HL-60 (cell line): Measurements from ENCODE around the gene TMOD1.

Experiments used
- SPI1 ChIP-seq: IDR thresholded peaks from 2 replicates; pipeline ENCODE4 v1.6.1; 2012; ENCODE audit warnings: low read depth, mild to moderate bottlenecking, borderline replicate concordance
- TF ChIP-seq, protein P1 (sequence below): IDR thresholded peaks from one replicate; pipeline ENCODE4 v1.5.1; 2011; ENCODE audit warnings: low read length, control low read depth, inconsistent platforms; ENCODE audit not compliant: insufficient read depth
- TF ChIP-seq, protein P2 (sequence below): IDR thresholded peaks from 2 replicates; pipeline ENCODE4 v1.6.1; 2012; ENCODE audit warnings: low read depth; ENCODE audit not compliant: insufficient replicate concordance

DNA sequence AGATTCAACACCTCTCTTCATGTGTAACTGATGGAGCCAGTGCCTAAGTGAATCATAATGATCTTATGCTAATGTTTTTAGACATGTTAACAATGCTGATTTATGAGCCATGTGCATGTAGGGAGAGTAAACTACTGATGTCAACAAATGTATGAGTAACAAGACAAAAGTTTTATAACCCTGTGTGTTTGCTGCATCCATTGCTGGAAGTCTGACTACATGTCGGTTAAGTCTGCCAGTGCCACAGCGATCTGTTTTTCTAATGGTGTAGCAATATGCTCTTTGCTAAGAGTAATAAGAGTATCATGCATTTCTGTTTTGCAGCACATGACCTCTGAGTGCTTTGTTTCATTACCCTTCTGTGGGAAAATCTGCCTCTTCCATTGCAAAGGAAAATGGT, 26.4 kb upstream of the TMOD1 start:
- TF ChIP-seq, protein P1, sequence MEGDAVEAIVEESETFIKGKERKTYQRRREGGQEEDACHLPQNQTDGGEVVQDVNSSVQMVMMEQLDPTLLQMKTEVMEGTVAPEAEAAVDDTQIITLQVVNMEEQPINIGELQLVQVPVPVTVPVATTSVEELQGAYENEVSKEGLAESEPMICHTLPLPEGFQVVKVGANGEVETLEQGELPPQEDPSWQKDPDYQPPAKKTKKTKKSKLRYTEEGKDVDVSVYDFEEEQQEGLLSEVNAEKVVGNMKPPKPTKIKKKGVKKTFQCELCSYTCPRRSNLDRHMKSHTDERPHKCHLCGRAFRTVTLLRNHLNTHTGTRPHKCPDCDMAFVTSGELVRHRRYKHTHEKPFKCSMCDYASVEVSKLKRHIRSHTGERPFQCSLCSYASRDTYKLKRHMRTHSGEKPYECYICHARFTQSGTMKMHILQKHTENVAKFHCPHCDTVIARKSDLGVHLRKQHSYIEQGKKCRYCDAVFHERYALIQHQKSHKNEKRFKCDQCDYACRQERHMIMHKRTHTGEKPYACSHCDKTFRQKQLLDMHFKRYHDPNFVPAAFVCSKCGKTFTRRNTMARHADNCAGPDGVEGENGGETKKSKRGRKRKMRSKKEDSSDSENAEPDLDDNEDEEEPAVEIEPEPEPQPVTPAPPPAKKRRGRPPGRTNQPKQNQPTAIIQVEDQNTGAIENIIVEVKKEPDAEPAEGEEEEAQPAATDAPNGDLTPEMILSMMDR = no peak
- TF ChIP-seq, protein P2, sequence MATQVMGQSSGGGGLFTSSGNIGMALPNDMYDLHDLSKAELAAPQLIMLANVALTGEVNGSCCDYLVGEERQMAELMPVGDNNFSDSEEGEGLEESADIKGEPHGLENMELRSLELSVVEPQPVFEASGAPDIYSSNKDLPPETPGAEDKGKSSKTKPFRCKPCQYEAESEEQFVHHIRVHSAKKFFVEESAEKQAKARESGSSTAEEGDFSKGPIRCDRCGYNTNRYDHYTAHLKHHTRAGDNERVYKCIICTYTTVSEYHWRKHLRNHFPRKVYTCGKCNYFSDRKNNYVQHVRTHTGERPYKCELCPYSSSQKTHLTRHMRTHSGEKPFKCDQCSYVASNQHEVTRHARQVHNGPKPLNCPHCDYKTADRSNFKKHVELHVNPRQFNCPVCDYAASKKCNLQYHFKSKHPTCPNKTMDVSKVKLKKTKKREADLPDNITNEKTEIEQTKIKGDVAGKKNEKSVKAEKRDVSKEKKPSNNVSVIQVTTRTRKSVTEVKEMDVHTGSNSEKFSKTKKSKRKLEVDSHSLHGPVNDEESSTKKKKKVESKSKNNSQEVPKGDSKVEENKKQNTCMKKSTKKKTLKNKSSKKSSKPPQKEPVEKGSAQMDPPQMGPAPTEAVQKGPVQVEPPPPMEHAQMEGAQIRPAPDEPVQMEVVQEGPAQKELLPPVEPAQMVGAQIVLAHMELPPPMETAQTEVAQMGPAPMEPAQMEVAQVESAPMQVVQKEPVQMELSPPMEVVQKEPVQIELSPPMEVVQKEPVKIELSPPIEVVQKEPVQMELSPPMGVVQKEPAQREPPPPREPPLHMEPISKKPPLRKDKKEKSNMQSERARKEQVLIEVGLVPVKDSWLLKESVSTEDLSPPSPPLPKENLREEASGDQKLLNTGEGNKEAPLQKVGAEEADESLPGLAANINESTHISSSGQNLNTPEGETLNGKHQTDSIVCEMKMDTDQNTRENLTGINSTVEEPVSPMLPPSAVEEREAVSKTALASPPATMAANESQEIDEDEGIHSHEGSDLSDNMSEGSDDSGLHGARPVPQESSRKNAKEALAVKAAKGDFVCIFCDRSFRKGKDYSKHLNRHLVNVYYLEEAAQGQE = no peak
- no peak for TF ChIP-seq SPI1
